WTC11 (cell line): ENCODE results near the gene DENND11. TPM values are rescaled to one million over a fixed set of nuclear protein-coding genes. Genes with fewer than 3 reads are reported as not detected.

Source experiments
- ATAC-seq: fragments of 200-7000 bp; cut with Tn5 transposase; 2 replicates; pipeline ENCODE4 v1.10.0; 2021; ENCODE audit warnings: mild to moderate bottlenecking, moderate library complexity
- CTCF ChIA-PET: fragments of 300-600 bp; sonication (Branson Sonifier 250); formaldehyde crosslinking; loops from one replicate; lab custom pipeline; 2021; ENCODE audit warnings: antibody characterized with exemption; lab: Charles Lee
- POLR2A ChIA-PET: fragments of 350-600 bp; sonication (Branson Sonifier 250); formaldehyde crosslinking; loops from one replicate; lab custom pipeline; 2021; ENCODE audit warnings: antibody characterized with exemption; lab: Charles Lee
- DNase-seq: peaks from one replicate; pipeline ENCODE4 v3.0.0; 2021; ENCODE audit warnings: low spot score
- H3K27ac Mint-ChIP-seq: 2 replicates; pipeline ENCODE4 v1.8.0; 2021; ENCODE audit warnings: mixed read lengths
- H3K27me3 Mint-ChIP-seq: 2 replicates; pipeline ENCODE4 v1.8.0; 2021; ENCODE audit warnings: low read depth, mild to moderate bottlenecking, moderate library complexity, mixed read lengths
- H3K36me3 Mint-ChIP-seq: 2 replicates; pipeline ENCODE4 v1.8.0; 2021; ENCODE audit warnings: mixed read lengths
- H3K4me1 Mint-ChIP-seq: 2 replicates; pipeline ENCODE4 v1.8.0; 2022; ENCODE audit warnings: mixed read lengths
- H3K4me3 Mint-ChIP-seq: 2 replicates; pipeline ENCODE4 v1.8.0; 2021; ENCODE audit warnings: mild to moderate bottlenecking, moderate library complexity, mixed read lengths
- H3K9me3 Mint-ChIP-seq: 2 replicates; pipeline ENCODE4 v1.8.0; 2021; ENCODE audit warnings: mixed read lengths
- FOXP1 ChIP-seq: sonication (generic); formaldehyde crosslinking; IDR thresholded peaks from 2 replicates; pipeline ENCODE4 v1.8.0; 2022; ENCODE audit warnings: missing genetic modification reagents, mild to moderate bottlenecking, moderate library complexity, borderline replicate concordance
- FOXP4 ChIP-seq: sonication (generic); formaldehyde crosslinking; IDR thresholded peaks from 2 replicates; pipeline ENCODE4 v1.8.0; 2022; ENCODE audit warnings: mild to moderate bottlenecking, missing genetic modification reagents
- GRHL2 ChIP-seq: fragments of 250-450 bp; sonication (Bioruptor Pico); IDR thresholded peaks from 2 replicates; pipeline ENCODE4 v1.8.0; 2022; ENCODE audit warnings: mild to moderate bottlenecking, moderate library complexity; ENCODE audit not compliant: insufficient replicate concordance, severe bottlenecking
- HMGXB4 ChIP-seq: sonication (generic); formaldehyde crosslinking; IDR thresholded peaks from 2 replicates; pipeline ENCODE4 v1.8.1; 2023; ENCODE audit warnings: mild to moderate bottlenecking, moderate library complexity, missing genetic modification reagents
- PRDM15 ChIP-seq: sonication (generic); formaldehyde crosslinking; IDR thresholded peaks from 2 replicates; pipeline ENCODE4 v1.8.0; 2022; ENCODE audit warnings: missing genetic modification reagents
- SOX15 ChIP-seq: fragments of 250-450 bp; sonication (Bioruptor Pico); IDR thresholded peaks from 2 replicates; pipeline ENCODE4 v1.9.0; 2021; ENCODE audit warnings: mild to moderate bottlenecking
- SP1 ChIP-seq: sonication (generic); formaldehyde crosslinking; conservative IDR thresholded peaks from 2 replicates; pipeline ENCODE4 v1.8.1; 2022; ENCODE audit warnings: missing genetic modification reagents
- ZNF121 ChIP-seq: sonication (generic); formaldehyde crosslinking; IDR thresholded peaks from 2 replicates; pipeline ENCODE4 v1.8.0; 2023; ENCODE audit warnings: missing genetic modification reagents
- ZNF532 ChIP-seq: fragments of 250-450 bp; sonication (Bioruptor Pico); IDR thresholded peaks from 2 replicates; pipeline ENCODE4 v1.9.0; 2021; ENCODE audit warnings: mild to moderate bottlenecking, borderline replicate concordance
- ZSCAN18 ChIP-seq: fragments of 250-450 bp; sonication (Bioruptor Pico); IDR thresholded peaks from 2 replicates; pipeline ENCODE4 v2.1.2; 2022; ENCODE audit warnings: mild to moderate bottlenecking, moderate library complexity
- total RNA-seq: library from RNA; stranded (reverse); gene quantifications from 3 replicates; pipeline ENCODE4 v1.2.3, GENCODE V29; 2021

DENND11 gene
- total RNA-seq, 1 experiment from 2014 or later = 22.1 TPM

- no peak for TF ChIP-seq FOXP4 (CRISPR knock-in tag)
- TF ChIP-seq SP1 = no peak
- no peak for TF ChIP-seq FOXP1 (CRISPR knock-in tag)
- no peak for TF ChIP-seq PRDM15
These were observed 6.1 kb downstream of the DENND11 start (continued) for GRCh38 chr7:141695803-141696289.

GRCh38 chr7:141693082-141693481 is 8.9 kb downstream of the DENND11 start:
- peaks cover 48% of the 10 kb centered on the region for H3K4me1 Mint-ChIP-seq
- no peaks in the 10 kb centered on the region for H3K36me3 Mint-ChIP-seq
- no peak overlapping the region for H3K4me3 Mint-ChIP-seq
- DNase-seq = no peak
- TF ChIP-seq HMGXB4 (CRISPR knock-in tag) (no peak), GRHL2 (CRISPR knock-in tag) (no peak), ZSCAN18 (no peak), ZNF121 (no peak), SOX15 (CRISPR knock-in tag) (no peak), ZNF532 (CRISPR knock-in tag) (no peak)
- CTCF ChIA-PET = interaction anchor here (1.9 kb wide), 1 partner anchor 19 kb away, joined by 5 read pairs; no protein-coding TSS in a partner anchor
- no peak for ATAC-seq
- H3K27me3 Mint-ChIP-seq = no peaks in the 10 kb centered on the region
- H3K9me3 Mint-ChIP-seq = no peaks in the 10 kb centered on the region
- H3K27ac Mint-ChIP-seq = no peak overlapping the region
- POLR2A ChIA-PET = no interaction called here
